ENCODE data around the gene FRRS1. TPM values are rescaled to one million over a fixed set of nuclear protein-coding genes. Genes with fewer than 3 reads are reported as not detected.
"Not testable (repeated sequence)": the region's sequence is repeated elsewhere in the genome, so short reads cannot be mapped to it uniquely, and the experiment has no call there.

Gene FRRS1
- total RNA-seq, 1 experiment from 2014 or later: 12.1 TPM

GRCh38 chr1:99801584-99801983 lies 35.1 kb upstream of the FRRS1 start:
- POLR2A ChIA-PET (ENCODE audit: low non-redundant PET): no interaction called here
- Histone ChIP-seq H3K27ac (ENCODE audit: low read depth, low read length, poor library complexity, severe bottlenecking) (no peak overlapping the region), H3K4me1 (ENCODE audit: insufficient read depth, low read length, poor library complexity, severe bottlenecking) (no peaks in the 10 kb centered on the region), H3K4me3 (ENCODE audit: low read depth, low read length, poor library complexity, severe bottlenecking) (no peak overlapping the region), H3K27me3 (replicated peaks; ENCODE audit: insufficient read depth, low read depth, low read length, poor library complexity) (peaks cover 8% of the 10 kb centered on the region), H3K36me3 (ENCODE audit: insufficient read depth, low read length, poor library complexity, severe bottlenecking) (no peaks in the 10 kb centered on the region), H3K9me3 (ENCODE audit: low read depth, low read length, poor library complexity, severe bottlenecking) (no peaks in the 10 kb centered on the region)
- DNase-seq (ENCODE audit: low spot score): no peak
- intact Hi-C loops (cut with micrococcal nuclease; ENCODE audit: unreplicated experiment): no loop called here
- CTCF ChIA-PET: no interaction called here
- no TSS peak for BruUV-seq (replicated peaks)
- TF ChIP-seq EZH2 (IDR thresholded peaks at IDR 0.05; ENCODE audit: borderline replicate concordance, low read depth, low read length, poor library complexity, severe bottlenecking) (no peak), CTCF (conservative IDR thresholded peaks at IDR 0.05; ENCODE audit: low read depth, low read length) (no peak)

GRCh38 chr1:99793861-99794260 lies 27.4 kb upstream of the FRRS1 start:
- CTCF ChIA-PET; H3K9me3 ChIP-seq (ENCODE audit: low read depth, low read length, poor library complexity, severe bottlenecking); H3K27ac ChIP-seq (ENCODE audit: low read depth, low read length, poor library complexity, severe bottlenecking); H3K4me1 ChIP-seq (ENCODE audit: insufficient read depth, low read length, poor library complexity, severe bottlenecking); BruUV-seq (replicated peaks); H3K4me3 ChIP-seq (ENCODE audit: low read depth, low read length, poor library complexity, severe bottlenecking); DNase-seq (ENCODE audit: low spot score); H3K36me3 ChIP-seq (ENCODE audit: insufficient read depth, low read length, poor library complexity, severe bottlenecking); intact Hi-C loops (cut with micrococcal nuclease; ENCODE audit: unreplicated experiment); H3K27me3 ChIP-seq (replicated peaks; ENCODE audit: insufficient read depth, low read depth, low read length, poor library complexity); POLR2A ChIA-PET (ENCODE audit: low non-redundant PET): not testable (repeated sequence)

GRCh38 chr1:99789715-99790114 lies 23.3 kb upstream of the FRRS1 start:
- no peak for DNase-seq (ENCODE audit: low spot score)
- Histone ChIP-seq H3K4me1 (ENCODE audit: insufficient read depth, low read length, poor library complexity, severe bottlenecking) (no peaks in the 10 kb centered on the region), H3K4me3 (ENCODE audit: low read depth, low read length, poor library complexity, severe bottlenecking) (no peak overlapping the region), H3K27me3 (replicated peaks; ENCODE audit: insufficient read depth, low read depth, low read length, poor library complexity) (no peaks in the 10 kb centered on the region), H3K9me3 (ENCODE audit: low read depth, low read length, poor library complexity, severe bottlenecking) (no peaks in the 10 kb centered on the region), H3K27ac (ENCODE audit: low read depth, low read length, poor library complexity, severe bottlenecking) (no peak overlapping the region), H3K36me3 (ENCODE audit: insufficient read depth, low read length, poor library complexity, severe bottlenecking) (no peaks in the 10 kb centered on the region)
- BruUV-seq (replicated peaks): no TSS peak
- intact Hi-C loops (cut with micrococcal nuclease; ENCODE audit: unreplicated experiment): no loop called here
- ChIA-PET CTCF (no interaction called here), POLR2A (ENCODE audit: low non-redundant PET) (no interaction called here)
- no peak for TF ChIP-seq CTCF (conservative IDR thresholded peaks at IDR 0.05; ENCODE audit: low read depth, low read length)
- no peak for TF ChIP-seq EZH2 (IDR thresholded peaks at IDR 0.05; ENCODE audit: borderline replicate concordance, low read depth, low read length, poor library complexity, severe bottlenecking)

GRCh38 chr1:99788896-99789295 lies 22.5 kb upstream of the FRRS1 start:
- Histone ChIP-seq H3K27ac (ENCODE audit: low read depth, low read length, poor library complexity, severe bottlenecking) (no peak overlapping the region), H3K4me1 (ENCODE audit: insufficient read depth, low read length, poor library complexity, severe bottlenecking) (no peaks in the 10 kb centered on the region), H3K4me3 (ENCODE audit: low read depth, low read length, poor library complexity, severe bottlenecking) (no peak overlapping the region), H3K9me3 (ENCODE audit: low read depth, low read length, poor library complexity, severe bottlenecking) (no peaks in the 10 kb centered on the region), H3K36me3 (ENCODE audit: insufficient read depth, low read length, poor library complexity, severe bottlenecking) (no peaks in the 10 kb centered on the region), H3K27me3 (replicated peaks; ENCODE audit: insufficient read depth, low read depth, low read length, poor library complexity) (no peaks in the 10 kb centered on the region)
- ChIA-PET CTCF (no interaction called here), POLR2A (ENCODE audit: low non-redundant PET) (no interaction called here)
- no TSS peak for BruUV-seq (replicated peaks)
- intact Hi-C loops (cut with micrococcal nuclease; ENCODE audit: unreplicated experiment): no loop called here
- TF ChIP-seq EZH2 (IDR thresholded peaks at IDR 0.05; ENCODE audit: borderline replicate concordance, low read depth, low read length, poor library complexity, severe bottlenecking) (no peak), CTCF (conservative IDR thresholded peaks at IDR 0.05; ENCODE audit: low read depth, low read length) (no peak)
- no peak for DNase-seq (ENCODE audit: low spot score)

Measured in A673 (cell line).